Left lung (tissue), 14 donors: Measurements from ENCODE around the gene RGS2. TPM values are rescaled to one million over a fixed set of nuclear protein-coding genes. Genes with fewer than 3 reads are reported as not detected.

Experiments
- ATAC-seq: fragments of 200-7000 bp; cut with Tn5 transposase; one replicate; pipeline ENCODE4 v1.9.1; 2020; ENCODE audit warnings: moderate library complexity
- DNase-seq, 4 donors: peaks; one replicate each; pipeline ENCODE4 v3.0.0-alpha.2; 2013 to 2020
- H3K27ac ChIP-seq, 2 donors: fragments of 200-600 bp; sonication (generic) in 1 of 2; one replicate each; pipeline versions ENCODE4 v1.5.0 to v1.8.0; 2020 to 2021
- H3K27me3 ChIP-seq, 2 donors: fragments of 200-600 bp; sonication (generic) in 1 of 2; one replicate each; pipeline versions ENCODE4 v1.5.0 to v1.8.0; 2020 to 2021
- H3K36me3 ChIP-seq, 2 donors: fragments of 200-600 bp; sonication (generic) in 1 of 2; one replicate each; pipeline versions ENCODE4 v1.5.0 to v1.8.0; 2020 to 2021
- H3K4me1 ChIP-seq, 2 donors: fragments of 200-600 bp; one replicate each; pipeline ENCODE4 v1.8.0; 2021
- H3K4me3 ChIP-seq, 2 donors: fragments of 200-600 bp; sonication (generic) in 1 of 2; one replicate each; pipeline versions ENCODE4 v1.5.0 to v1.8.0; 2020 to 2021; ENCODE audit warnings: mild to moderate bottlenecking in 1 of 2
- H3K9me3 ChIP-seq, 2 donors: fragments of 200-600 bp; sonication (generic) in 1 of 2; one replicate each; pipeline versions ENCODE4 v1.5.0 to v1.8.0; 2020 to 2021
- CTCF ChIP-seq, 2 donors: fragments of 200-600 bp; sonication (generic) in 1 of 2; IDR thresholded peaks; one replicate each; pipeline versions ENCODE4 v1.5.0 to v1.8.0; 2021; ENCODE audit warnings: antibody characterized with exemption in 2 of 2
- intact Hi-C, 2 donors: fragments of 100-400 bp; cut with DNase I; formaldehyde crosslinking; loops; one replicate each; pipeline versions ENCODE4 v1.11.2 to v1.14.2; 2022
- long read RNA-seq, 12 donors: library from polyadenylated mRNA in 2 of 12; unstranded in 2 of 12; transcript quantifications; one replicate each; pipeline ENCODE4 v2.0.0 and lab custom pipeline, GENCODE V29; 2019 to 2026
- polyA plus RNA-seq, 6 donors: library from polyadenylated mRNA; unstranded; fragments of 120-200 nt; gene quantifications; one replicate each; pipeline ENCODE4 v1.2.1, GENCODE V29; 2013; ENCODE audit not compliant: insufficient read length in 6 of 6
- total RNA-seq, 2 donors: library from RNA; stranded (reverse); fragmentation: NEBNext Ultra II Directional; extraction: Animal tissue kit (Norgen Biotek cat#: 25700); gene quantifications; one replicate each; pipeline ENCODE4 v1.2.1, GENCODE V29; 2021
- donor health status: DM: no; HTN: yes; CAD: no.
- donor health status: DM: no; HTN: no; CAD: no.

Gene RGS2, protein sequence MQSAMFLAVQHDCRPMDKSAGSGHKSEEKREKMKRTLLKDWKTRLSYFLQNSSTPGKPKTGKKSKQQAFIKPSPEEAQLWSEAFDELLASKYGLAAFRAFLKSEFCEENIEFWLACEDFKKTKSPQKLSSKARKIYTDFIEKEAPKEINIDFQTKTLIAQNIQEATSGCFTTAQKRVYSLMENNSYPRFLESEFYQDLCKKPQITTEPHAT
- total RNA-seq (10 to 100 TPM; 35.3 to 41.5 TPM), polyA plus RNA-seq (100 to 1,000 TPM in 5 of 6 donors, 10 to 100 TPM in 1; 88.3 to 182 (median 140) TPM)
- long read RNA-seq, donor 1, transcript RGS2-201 (5 exons, 1,354 nt): major isoform, 90 of 118 reads
- long read RNA-seq, donor 1, partial matches to known transcripts: 28 of 118 reads
- long read RNA-seq, donor 1, other reads (novel, unspliced or antisense): 0 of 118 reads
- long read RNA-seq, donor 2, transcript RGS2-201 (5 exons, 1,354 nt): major isoform, 64 of 97 reads
- long read RNA-seq, donor 2, partial matches to known transcripts: 29 of 97 reads
- long read RNA-seq, donor 2, other reads (novel, unspliced or antisense): 0 of 97 reads
- long read RNA-seq, donor 3, transcript RGS2-201 (5 exons, 1,354 nt): major isoform, 73 of 92 reads
- long read RNA-seq, donor 3, partial matches to known transcripts: 18 of 92 reads
- long read RNA-seq, donor 3, other reads (novel, unspliced or antisense): 0 of 92 reads
- long read RNA-seq, donor 4, transcript RGS2-201 (5 exons, 1,354 nt): major isoform, 9 of 10 reads
- long read RNA-seq, donor 4, partial matches to known transcripts: 1 of 10 reads
- long read RNA-seq, donor 4, other reads (novel, unspliced or antisense): 0 of 10 reads
- long read RNA-seq, donor 5, transcript RGS2-201 (5 exons, 1,354 nt): major isoform, 63 of 78 reads
- long read RNA-seq, donor 5, partial matches to known transcripts: 14 of 78 reads
- long read RNA-seq, donor 5, other reads (novel, unspliced or antisense): 0 of 78 reads
- long read RNA-seq, donor 6, transcript RGS2-201 (5 exons, 1,354 nt): major isoform, 100 of 129 reads
- long read RNA-seq, donor 6, partial matches to known transcripts: 28 of 129 reads
- long read RNA-seq, donor 6, other reads (novel, unspliced or antisense): 0 of 129 reads
- long read RNA-seq, donor 7, transcript RGS2-201 (5 exons, 1,354 nt): major isoform, 48 of 48 reads
- long read RNA-seq, donor 7, partial matches to known transcripts: 0 of 48 reads
- long read RNA-seq, donor 7, other reads (novel, unspliced or antisense): 0 of 48 reads
- long read RNA-seq, donor 8, transcript RGS2-201 (5 exons, 1,354 nt): major isoform, 38 of 38 reads
- long read RNA-seq, donor 8, partial matches to known transcripts: 0 of 38 reads
- long read RNA-seq, donor 8, other reads (novel, unspliced or antisense): 0 of 38 reads
- long read RNA-seq, donor 9: 0 reads
- long read RNA-seq, donor 10, transcript RGS2-201 (5 exons, 1,354 nt): major isoform, 22 of 22 reads
- long read RNA-seq, donor 10, partial matches to known transcripts: 0 of 22 reads
- long read RNA-seq, donor 10, other reads (novel, unspliced or antisense): 0 of 22 reads
- long read RNA-seq, donor 11, transcript RGS2-201 (5 exons, 1,354 nt): major isoform, 16 of 16 reads
- long read RNA-seq, donor 11, partial matches to known transcripts: 0 of 16 reads
- long read RNA-seq, donor 11, other reads (novel, unspliced or antisense): 0 of 16 reads
- long read RNA-seq, donor 12, transcript RGS2-201 (5 exons, 1,354 nt): major isoform, 56 of 61 reads
- long read RNA-seq, donor 12, partial matches to known transcripts: 5 of 61 reads
- long read RNA-seq, donor 12, other reads (novel, unspliced or antisense): 0 of 61 reads

DNA sequence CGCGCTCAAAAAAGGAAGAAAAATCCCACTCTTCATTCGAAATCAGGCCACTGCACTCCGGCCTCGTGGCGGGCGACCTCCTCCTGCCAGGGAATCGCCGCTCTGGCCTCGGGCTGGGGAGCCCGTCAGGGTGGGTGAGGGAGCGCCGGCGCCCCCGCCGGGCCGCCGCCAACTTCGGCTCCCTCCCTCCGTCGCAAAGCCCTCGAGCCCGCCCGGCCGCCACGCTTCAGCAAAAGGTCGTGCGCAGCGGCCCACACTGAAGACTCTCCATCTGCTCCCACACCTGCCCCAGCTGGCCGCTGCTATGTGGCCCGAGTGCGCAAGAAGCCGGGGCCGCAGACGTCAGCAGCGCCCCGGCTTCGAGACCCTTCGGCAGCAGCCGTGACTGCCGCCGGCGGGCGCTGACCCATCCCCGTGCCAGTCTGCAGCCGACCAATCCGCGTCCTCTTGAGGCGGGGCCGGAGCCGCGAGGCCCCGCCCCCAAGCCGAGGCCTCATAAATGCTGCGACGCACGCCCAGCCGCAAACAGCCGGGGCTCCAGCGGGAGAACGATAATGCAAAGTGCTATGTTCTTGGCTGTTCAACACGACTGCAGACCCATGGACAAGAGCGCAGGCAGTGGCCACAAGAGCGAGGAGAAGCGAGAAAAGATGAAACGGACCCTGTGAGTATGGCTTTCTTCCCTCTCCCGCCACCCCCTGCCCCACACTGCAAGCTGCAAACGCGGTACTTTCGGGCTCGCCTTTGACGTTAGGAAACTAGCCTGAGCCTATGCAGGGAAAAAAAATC, at the start of gene RGS2:
Gene RGS2, plus strand, starts transcription at position 522 of the 789 bp plus-strand sequence. Its CDS starts 33 bp downstream, at position 555.
- Histone ChIP-seq H3K4me1 (peaks cover 4 to 56% of the 10 kb centered on the region in 2 donors), H3K27me3 (no peaks in the 10 kb centered on the region), H3K9me3 (no peaks in the 10 kb centered on the region), H3K36me3 (peaks cover 0 to 18% of the 10 kb centered on the region in 2 donors), H3K4me3 (peak within 1 kb of the TSS; percentile 61 to 62), H3K27ac (peak within 1 kb of the TSS; percentile 93 to 96)
- peak; percentile 95 for ATAC-seq
- TF ChIP-seq CTCF (IDR thresholded peaks at IDR 0.05): peak in 1 of 2 donors; percentile 13
- peak; percentile 93 to 97 (median 96) for DNase-seq
- intact Hi-C loops: loop anchor here in 1 of 2 donors (10.0 kb wide), 2 partner anchors 216 to 334 kb away; no protein-coding TSS in a partner anchor

- H3K4me3 ChIP-seq: no peak overlapping the region
- H3K9me3 ChIP-seq: no peaks in the 10 kb centered on the region
- intact Hi-C loops: no loop called here
- no peak for DNase-seq
- H3K27me3 ChIP-seq: no peaks in the 10 kb centered on the region
- no peak for TF ChIP-seq CTCF (IDR thresholded peaks at IDR 0.05)
- H3K4me1 ChIP-seq: no peaks in the 10 kb centered on the region
- ATAC-seq: no peak
- no peak overlapping the region for H3K27ac ChIP-seq
- H3K36me3 ChIP-seq: no peaks in the 10 kb centered on the region
Measured at GRCh38 chr1:192759104-192759503, 49.7 kb upstream of the RGS2 start.

DNA sequence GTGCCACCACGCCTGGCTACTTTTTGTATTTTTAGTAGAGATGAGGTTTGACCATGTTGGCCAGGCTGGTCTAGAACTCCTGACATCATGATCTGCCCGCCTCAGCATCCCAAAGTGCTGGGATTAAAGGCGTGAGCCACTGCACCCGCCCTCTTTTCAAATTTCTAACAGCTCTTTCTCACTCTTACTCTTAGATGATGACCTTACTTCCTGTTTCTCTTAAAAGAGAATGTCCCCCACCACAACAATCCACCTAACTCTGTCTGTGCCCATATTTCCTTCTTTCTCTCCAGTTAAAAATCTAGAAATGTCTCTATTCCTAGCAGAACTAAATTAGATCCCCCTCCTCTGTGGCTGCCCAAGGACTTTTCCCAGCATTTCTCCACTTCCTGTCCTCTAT, 46.6 kb upstream of the RGS2 start:
- Histone ChIP-seq H3K27me3 (no peaks in the 10 kb centered on the region), H3K36me3 (no peaks in the 10 kb centered on the region), H3K27ac (no peak overlapping the region), H3K9me3 (no peaks in the 10 kb centered on the region), H3K4me3 (no peak overlapping the region), H3K4me1 (no peaks in the 10 kb centered on the region)
- no peak for ATAC-seq
- intact Hi-C loops: no loop called here
- no peak for DNase-seq
- no peak for TF ChIP-seq CTCF (IDR thresholded peaks at IDR 0.05)

DNA sequence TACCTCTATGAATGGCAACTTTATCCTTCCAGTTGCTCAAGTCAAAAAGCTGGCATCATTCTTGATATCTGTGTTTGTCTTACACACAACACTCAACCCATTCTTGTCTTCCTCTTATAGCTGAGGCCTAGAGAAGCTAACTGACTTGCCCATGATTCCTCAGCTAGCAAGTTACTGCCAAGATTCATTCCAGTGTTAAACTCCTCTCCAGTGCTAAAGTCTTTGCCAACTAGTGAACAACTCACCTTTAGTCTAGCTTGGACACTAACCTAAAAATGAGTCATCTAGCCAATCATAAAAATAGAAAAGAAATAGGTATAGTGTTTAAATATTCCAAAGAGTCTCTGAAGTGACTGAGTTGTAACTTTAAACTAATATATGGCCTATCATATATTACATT, 45.6 kb upstream of the RGS2 start:
- Histone ChIP-seq H3K4me3 (no peak overlapping the region), H3K9me3 (no peaks in the 10 kb centered on the region), H3K36me3 (no peaks in the 10 kb centered on the region), H3K27ac (no peak overlapping the region), H3K27me3 (no peaks in the 10 kb centered on the region), H3K4me1 (no peaks in the 10 kb centered on the region)
- ATAC-seq: no peak
- no peak for DNase-seq
- intact Hi-C loops: no loop called here
- no peak for TF ChIP-seq CTCF (IDR thresholded peaks at IDR 0.05)
